ENCODE data around the gene TPCN1. TPM values are rescaled to one million over a fixed set of nuclear protein-coding genes. Genes with fewer than 3 reads are reported as not detected.

TPCN1 gene
- total and polyA plus RNA-seq, 2 experiments from 2014 or later = 14.4 to 16.2 TPM

GRCh38 chr12:113173081-113173698, 48.1 kb upstream of the TPCN1 start (continued):
- no peak for TF ChIP-seq ZNF462 (CRISPR knock-in tag; IDR thresholded peaks at IDR 0.05)

- Histone ChIP-seq H3K4me1 (ENCODE audit: insufficient read depth) (no peaks in the 10 kb centered on the region), H3K27ac (ENCODE audit: low read depth) (peak overlapping the region; percentile 59; the same call in 1 of the 2 replicates), H3K9me2 (ENCODE audit: insufficient read depth) (no peaks in the 10 kb centered on the region), H2AFZ (no peak overlapping the region), H4K20me1 (replicated peaks; ENCODE audit: insufficient read depth) (peaks cover 9% of the 10 kb centered on the region; the same call in 1 of the 2 replicates), H3K27me3 (ENCODE audit: insufficient read depth) (no peaks in the 10 kb centered on the region), H3K4me3 (no peak overlapping the region), H3F3A (replicated peaks; ENCODE audit: low read depth) (peaks cover 3% of the 10 kb centered on the region; the same call in 1 of the 2 replicates), H3K79me2 (replicated peaks; ENCODE audit: insufficient read depth) (no peaks in the 10 kb centered on the region; the same call in 1 of the 2 replicates), H3K4me2 (no peak overlapping the region), H3K36me3 (ENCODE audit: insufficient read depth) (peaks cover 64% of the 10 kb centered on the region)
- no peaks in the 10 kb centered on the region for H3K9me3 Mint-ChIP-seq
- H3K4me1 Mint-ChIP-seq = no peaks in the 10 kb centered on the region
- H3K27ac Mint-ChIP-seq = peak overlapping the region; percentile 90; the same call in 1 of the 2 replicates
- DNase-seq (ENCODE audit: low spot score) = peak; percentile 78
- peaks cover 14% of the 10 kb centered on the region for H3K27me3 Mint-ChIP-seq (ENCODE audit: insufficient read depth, low read depth, poor library complexity)
- ATAC-seq = peak; percentile 96
- H3K4me3 Mint-ChIP-seq = no peak overlapping the region
- peaks cover 91% of the 10 kb centered on the region for H3K36me3 Mint-ChIP-seq (ENCODE audit: low read depth)
- no peak for TF ChIP-seq STAT1 (IDR thresholded peaks at IDR 0.05; ENCODE audit: unreplicated experiment)
- TF ChIP-seq ZNF114 (CRISPR knock-in tag; IDR thresholded peaks at IDR 0.05) = no peak
- no peak for TF ChIP-seq EZH2 (IDR thresholded peaks at IDR 0.05; ENCODE audit: low read depth, unreplicated experiment)
- TF ChIP-seq CTCF (conservative IDR thresholded peaks at IDR 0.05; ENCODE audit: low read depth in 2 of 2) = peak; percentile 94 to 96
Observed at GRCh38 chr12:113174461-113175384, 46.5 kb upstream of the TPCN1 start.
